HG03354 (cell line): Measurements from ENCODE around the gene LRRC27.

Source experiments
- ATAC-seq: cut with Tn5 transposase; IDR thresholded peaks from one replicate; pipeline ENCODE4 v1.9.1; 2021; ENCODE audit warnings: mild to moderate bottlenecking; ENCODE audit not compliant: unreplicated experiment, poor library complexity, severe bottlenecking

The LRRC27 gene

GRCh38 chr10:132299371-132300336 is 32.3 kb upstream of the LRRC27 start:
- no peak for ATAC-seq

- ATAC-seq = no peak
Observed at GRCh38 chr10:132300582-132300981, 31.4 kb upstream of the LRRC27 start.

GRCh38 chr10:132301371-132302330 is 30.3 kb upstream of the LRRC27 start:
- ATAC-seq = no peak

- no peak for ATAC-seq
Observed at GRCh38 chr10:132302421-132303310, 29.3 kb upstream of the LRRC27 start.

- no peak for ATAC-seq
Observed at GRCh38 chr10:132303361-132304115, 28.5 kb upstream of the LRRC27 start.

GRCh38 chr10:132304756-132305509 is 27.1 kb upstream of the LRRC27 start:
- ATAC-seq = no peak

- ATAC-seq = no peak
Observed at GRCh38 chr10:132305654-132306342, 26.2 kb upstream of the LRRC27 start.

GRCh38 chr10:132306343-132306685 is 25.7 kb upstream of the LRRC27 start:
- no peak for ATAC-seq

- ATAC-seq = peak; percentile 24
Observed at GRCh38 chr10:132306864-132307751, 24.9 kb upstream of the LRRC27 start.

GRCh38 chr10:132307823-132308586 is 24.0 kb upstream of the LRRC27 start, which contains the start of gene STK32C:
Gene STK32C (minus strand): TSS chr10:132307950. CDS start chr10:132307833, 117 bp downstream.
- peak; percentile 76 for ATAC-seq

- no peak for ATAC-seq
Observed at GRCh38 chr10:132308587-132309470, 23.2 kb upstream of the LRRC27 start.

GRCh38 chr10:132309471-132309865 is 22.5 kb upstream of the LRRC27 start:
- no peak for ATAC-seq

GRCh38 chr10:132309879-132310591 is 22.0 kb upstream of the LRRC27 start:
- ATAC-seq = no peak

GRCh38 chr10:132310701-132311337 is 21.2 kb upstream of the LRRC27 start:
- ATAC-seq = no peak
